NCI-H69 (cell line): ENCODE data around the gene RCN2.

Experiments used
- DNase-seq: peaks from one replicate; lab custom pipeline; 2025; lab: John Stamatoyannopoulos, UW

Gene RCN2

GRCh38 chr15:76974456-76975036, 43.0 kb downstream of the RCN2 start:
- no peak for DNase-seq

GRCh38 chr15:76976141-76976540, 44.6 kb downstream of the RCN2 start:
- DNase-seq, result no peak

- no peak for DNase-seq
Observed at GRCh38 chr15:76976572-76977270, 45.2 kb downstream of the RCN2 start.

DNA sequence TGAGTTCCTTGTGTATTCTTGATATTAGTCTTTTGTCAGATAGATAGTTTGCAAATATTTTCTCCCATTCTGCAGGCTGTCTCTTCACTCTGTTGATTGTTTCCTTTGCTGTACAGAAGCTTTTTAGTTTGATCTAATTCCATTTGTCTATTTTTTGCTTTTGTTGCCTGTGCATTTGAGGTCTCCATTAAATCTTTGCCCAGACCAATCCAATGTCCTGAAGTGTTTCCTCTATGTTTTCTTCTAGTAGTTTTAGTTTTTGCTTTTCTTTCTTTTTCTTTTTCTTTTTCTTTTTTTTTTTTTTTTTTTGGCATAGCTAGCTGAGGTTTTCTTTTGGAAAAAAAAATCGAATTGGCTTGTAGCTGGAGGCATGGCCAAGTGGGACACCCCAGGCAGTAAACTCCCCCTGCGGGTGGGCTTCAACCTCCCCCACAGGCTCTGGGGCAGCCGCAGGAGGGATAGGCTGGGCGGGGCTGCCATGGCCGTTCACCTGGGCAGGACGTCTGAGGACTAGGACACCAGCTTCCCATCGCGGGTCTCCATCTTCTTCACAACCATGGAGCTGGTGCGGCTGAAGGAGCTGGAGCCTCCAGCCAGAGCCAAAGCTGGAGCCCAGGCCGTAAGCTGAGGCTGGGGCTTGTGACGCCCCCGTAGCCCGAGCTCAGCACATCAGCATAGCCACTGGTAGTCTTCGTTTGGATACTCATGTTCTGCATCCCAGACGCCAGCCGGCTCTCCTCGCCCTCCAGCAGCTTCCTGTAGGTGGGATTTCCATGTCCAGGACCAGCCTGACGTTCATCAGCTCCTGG, 47.2 kb downstream of the RCN2 start:
- DNase-seq, result no peak

DNA sequence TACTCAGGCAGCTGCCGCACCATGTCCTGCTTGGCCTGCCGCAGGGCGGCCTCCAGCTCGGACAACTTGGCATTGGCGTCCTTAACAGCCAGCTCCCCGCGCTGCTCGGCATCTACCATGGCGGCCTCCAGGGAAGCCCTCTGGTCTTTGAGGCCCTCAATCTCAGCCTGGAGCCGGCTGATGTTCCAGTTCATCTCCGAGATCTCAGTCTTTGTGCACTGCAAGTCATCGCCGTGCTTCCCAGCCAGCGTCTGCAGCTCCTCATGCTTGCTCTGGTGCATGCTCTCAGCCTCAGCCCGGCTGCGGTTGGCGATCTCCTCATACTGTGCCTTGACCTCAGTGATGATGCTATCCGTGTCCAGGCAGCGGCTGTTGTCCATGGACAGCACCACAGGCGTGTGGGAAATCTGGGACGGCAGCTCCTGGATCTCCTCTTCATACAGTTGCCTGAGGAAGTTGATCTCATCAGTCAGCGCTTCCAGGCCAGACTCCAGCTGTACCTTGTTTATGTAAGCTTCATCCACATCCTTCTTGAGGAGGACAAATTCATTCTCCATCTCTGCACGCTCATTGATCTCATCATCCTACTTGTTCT, 47.9 kb downstream of the RCN2 start:
- DNase-seq, result no peak

DNA sequence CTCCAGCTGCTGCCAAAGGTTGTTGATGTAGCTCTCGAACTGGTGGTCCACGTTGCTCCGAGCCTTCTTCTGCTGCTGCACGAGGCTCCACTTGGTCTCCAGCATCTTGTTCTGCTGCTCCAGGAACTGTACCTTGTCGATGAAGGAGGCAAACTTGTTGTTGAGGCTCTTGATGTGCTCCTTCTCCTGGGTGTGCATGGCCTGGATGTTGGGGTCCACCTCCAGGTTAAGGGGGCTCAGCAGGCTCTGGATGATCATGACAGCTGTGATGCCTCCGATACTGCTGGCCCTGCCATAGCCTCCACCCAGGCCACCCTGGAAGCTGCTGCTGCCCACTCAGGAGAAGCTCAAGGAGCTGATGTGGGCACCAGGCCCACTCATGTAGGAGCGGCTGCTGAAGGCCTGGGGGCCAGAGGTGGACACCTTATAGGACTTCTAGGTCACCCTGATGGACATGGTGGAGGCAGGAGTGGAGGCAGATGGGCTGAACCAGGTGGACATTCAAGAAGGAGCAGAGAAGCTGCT, 48.5 kb downstream of the RCN2 start:
- no peak for DNase-seq

DNA sequence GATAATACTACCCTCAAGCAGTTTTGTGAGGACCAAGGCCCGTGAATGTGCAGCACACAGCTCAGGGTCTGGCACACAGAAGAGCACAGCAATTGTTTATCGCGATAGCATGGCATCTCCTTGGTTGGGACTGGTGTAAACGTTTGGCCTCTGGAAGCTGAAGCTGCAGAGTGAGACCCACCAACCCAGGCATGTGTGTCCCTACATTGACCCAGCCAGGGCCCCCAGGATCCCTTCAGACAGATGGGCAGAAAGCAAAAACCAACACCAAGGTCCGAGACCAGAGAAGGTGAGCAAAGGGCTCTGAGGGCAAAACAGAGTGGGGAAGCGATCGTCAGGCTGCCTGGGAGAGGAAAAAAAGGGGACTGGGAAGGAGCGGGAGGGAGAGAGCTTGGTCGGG, 50.8 kb downstream of the RCN2 start:
- no peak for DNase-seq

GRCh38 chr15:76982756-76983155, 51.2 kb downstream of the RCN2 start:
- no peak for DNase-seq

DNA sequence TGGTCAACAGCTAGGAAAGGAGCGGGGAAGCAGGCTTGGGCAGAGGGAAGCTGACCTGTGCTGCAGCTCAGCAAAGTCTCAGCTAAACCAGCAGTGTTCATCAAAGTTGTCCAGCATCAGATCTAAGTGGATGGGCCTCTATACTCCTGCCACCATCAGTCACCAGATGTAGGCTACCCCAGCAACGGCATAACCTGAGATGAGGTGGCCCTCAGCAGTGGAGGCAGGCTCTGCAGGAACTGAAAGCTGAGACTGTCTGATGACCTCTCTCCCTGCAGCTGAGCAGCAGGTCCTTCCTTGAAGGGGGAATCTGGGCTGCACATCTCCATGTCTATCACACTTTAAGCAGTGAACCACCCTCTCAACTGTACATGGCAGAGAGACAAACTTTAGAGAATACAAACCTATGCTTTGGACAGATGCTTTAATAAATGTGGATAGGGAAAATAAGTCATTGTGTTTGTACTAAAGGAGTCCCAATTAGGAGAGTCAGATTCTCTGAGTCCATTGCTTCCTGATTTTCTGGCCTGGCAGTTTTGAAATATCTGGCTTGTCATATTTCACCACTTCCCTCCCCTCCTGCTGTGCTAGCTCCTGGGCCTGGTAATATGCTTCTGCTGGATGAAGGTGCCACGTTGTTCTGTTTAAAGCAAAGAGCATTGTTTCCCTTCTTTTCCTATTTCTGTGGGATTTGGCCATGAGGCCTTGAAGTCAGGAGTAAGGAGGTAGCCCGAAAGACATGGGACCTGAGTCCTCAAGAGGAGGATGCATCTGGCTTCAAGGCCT, 52.2 kb downstream of the RCN2 start:
- DNase-seq, result no peak

- no peak for DNase-seq
Observed at GRCh38 chr15:76986743-76987142, 55.2 kb downstream of the RCN2 start.

GRCh38 chr15:76987276-76987675, 55.7 kb downstream of the RCN2 start:
- DNase-seq, result no peak

DNA sequence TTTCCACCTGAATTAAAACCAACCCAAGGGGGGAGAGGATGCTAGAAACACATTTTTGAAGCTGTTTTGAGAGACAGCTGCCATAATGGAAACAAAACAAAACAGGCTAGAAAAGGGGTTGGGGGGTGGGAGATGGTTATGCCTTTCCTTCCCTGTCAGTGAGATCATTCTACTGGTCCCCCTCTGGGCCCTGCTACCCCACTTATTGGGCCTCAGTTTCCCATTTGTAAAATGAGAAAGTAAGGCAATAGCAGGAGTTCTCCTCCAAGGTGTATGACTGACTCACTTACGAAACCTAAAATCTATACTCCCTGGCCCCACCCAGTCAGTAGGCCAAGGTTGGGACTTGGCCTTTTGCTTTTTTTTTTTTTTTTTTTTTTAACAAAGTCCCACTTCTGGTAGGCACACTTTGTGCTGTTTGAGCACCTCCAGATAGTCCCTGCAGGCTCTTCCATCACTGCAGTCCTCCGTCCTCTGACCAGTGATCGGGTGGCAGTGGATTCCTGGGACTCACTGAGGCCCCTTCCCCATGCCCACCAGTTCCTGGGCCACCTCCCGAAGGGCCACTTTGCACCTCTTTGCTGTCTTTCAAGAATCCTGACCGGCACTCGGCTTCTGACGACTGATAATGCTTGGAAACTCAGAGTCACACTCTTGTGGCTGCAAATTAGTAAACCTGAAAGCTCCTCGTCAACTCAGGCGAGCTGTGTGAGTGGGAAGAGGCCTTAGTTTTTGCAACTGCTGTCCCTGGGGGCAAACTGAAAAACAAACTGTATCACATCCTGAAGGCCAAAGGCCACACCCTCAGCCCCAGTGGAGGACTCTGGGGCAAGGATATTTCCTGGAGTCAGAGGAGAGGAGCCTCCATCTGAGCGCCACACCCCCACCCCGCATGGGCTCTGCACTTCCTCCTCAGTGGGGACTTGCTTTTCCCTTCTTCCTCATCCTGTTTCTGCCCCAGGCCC, 56.6 kb downstream of the RCN2 start:
- DNase-seq, result no peak

- no peak for DNase-seq
Observed at GRCh38 chr15:76988867-76989780, 57.6 kb downstream of the RCN2 start.

- no peak for DNase-seq
Observed at GRCh38 chr15:76991048-76991447, 59.5 kb downstream of the RCN2 start.

- DNase-seq, result no peak
Observed at GRCh38 chr15:76991741-76992645, 60.4 kb downstream of the RCN2 start.

- no peak for DNase-seq
Observed at GRCh38 chr15:76993114-76993725, 61.7 kb downstream of the RCN2 start.

DNA sequence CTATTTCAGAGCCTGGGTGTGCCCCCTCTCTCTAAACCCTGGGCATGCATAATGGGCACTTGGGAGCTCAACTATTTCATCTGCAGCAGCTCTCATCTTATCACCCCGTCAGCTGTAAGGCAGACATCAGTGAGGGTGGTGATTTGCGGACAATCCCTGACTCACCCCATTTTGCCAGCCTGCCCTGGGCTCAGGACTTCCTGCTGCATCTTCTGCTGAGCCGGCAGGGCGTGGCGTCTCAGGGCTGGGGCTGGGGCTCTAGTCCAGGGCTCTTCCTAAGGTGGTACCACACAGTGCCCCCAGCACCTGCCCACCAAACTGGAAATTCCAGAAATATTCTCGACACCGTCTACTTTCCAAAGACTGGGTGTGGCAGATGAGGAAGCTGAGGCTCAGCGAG, 62.5 kb downstream of the RCN2 start:
- no peak for DNase-seq

DNA sequence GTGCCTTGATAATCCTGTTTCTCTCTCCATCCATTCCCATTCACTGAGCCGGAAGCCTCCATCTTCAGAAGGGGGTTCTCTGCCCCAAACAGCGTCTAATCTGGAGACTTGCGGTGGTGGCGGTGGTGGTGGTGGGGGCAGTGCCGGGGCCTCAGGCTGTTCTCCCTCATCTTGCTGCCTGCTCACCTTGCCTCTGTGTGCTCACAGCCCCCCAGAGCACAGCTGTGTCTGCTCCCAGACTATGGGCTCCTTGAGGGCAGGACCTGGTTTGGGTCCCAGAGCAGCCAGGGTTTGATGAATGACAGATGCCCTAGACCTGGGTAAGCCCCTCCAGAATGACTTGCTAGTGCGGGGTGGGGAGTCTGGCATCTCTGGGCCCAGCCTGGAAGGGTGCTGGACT, 62.9 kb downstream of the RCN2 start:
- DNase-seq, result no peak
